ENCODE data around the gene ACOXL. TPM values are rescaled to one million over a fixed set of nuclear protein-coding genes. Genes with fewer than 3 reads are reported as not detected.

ACOXL gene
- total and polyA plus RNA-seq, 2 of the 8 experiments (the other 6 are each of a cell fraction or from before 2014, with no cell fraction given), result 11.4 to 20.6 TPM

DNA sequence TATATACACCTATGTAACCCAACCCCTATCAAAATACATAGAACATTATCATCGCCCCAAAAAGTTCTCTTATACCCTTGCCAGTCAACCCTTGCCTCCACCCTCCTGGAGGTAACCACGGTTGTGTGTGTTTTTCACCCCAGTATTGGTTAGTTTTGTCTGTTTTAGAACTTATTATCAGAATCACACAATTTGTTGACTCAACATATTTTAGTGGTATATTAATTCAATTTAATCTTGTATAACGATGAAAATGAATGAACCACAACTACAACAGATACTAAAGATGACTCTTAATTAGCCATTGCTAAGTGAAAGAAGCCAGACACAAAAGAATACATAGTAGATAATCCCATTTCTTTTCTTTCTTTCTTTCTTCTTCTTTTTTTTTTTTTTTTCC lies 19.3 kb downstream of the ACOXL start (continued):
- TF ChIP-seq SRF (IDR thresholded peaks at IDR 0.05; ENCODE audit: low read depth, low read length) (no peak), TBP (IDR thresholded peaks at IDR 0.05; ENCODE audit: low read depth, low read length) (no peak), RFX5 (IDR thresholded peaks at IDR 0.05; ENCODE audit: borderline replicate concordance, low read depth, low read length) (no peak)
